SH-SY5Y (cell line): ENCODE measurements around the gene KRTAP1-1.

Experiments
- GATA2 ChIP-seq: IDR thresholded peaks from 2 replicates; pipeline ENCODE4 v1.6.1; 2011; ENCODE audit warnings: mild to moderate bottlenecking, low read depth, low read length
- GATA3 ChIP-seq: IDR thresholded peaks from 2 replicates; pipeline ENCODE4 v1.6.1; 2011; ENCODE audit warnings: low read depth, mild to moderate bottlenecking, low read length, moderate library complexity

GRCh38 chr17:41013606-41014005 lies 27.6 kb downstream of the KRTAP1-1 start:
- TF ChIP-seq GATA2, result no peak
- TF ChIP-seq GATA3, result no peak
